KMS-11 (cell line): ENCODE measurements around the gene ENPP1.

Experiments used
- H2AFZ ChIP-seq: fragments of 200-600 bp; sonication (generic); 2 replicates; pipeline ENCODE4 v1.6.1; 2016; ENCODE audit warnings: antibody characterized with exemption, mixed run types, low read depth
- H3K27ac ChIP-seq: fragments of 200-600 bp; sonication (generic); 2 replicates; pipeline ENCODE4 v1.6.1; 2016; ENCODE audit warnings: mild to moderate bottlenecking, mixed run types
- H3K27me3 ChIP-seq: fragments of 200-600 bp; sonication (generic); 2 replicates; pipeline ENCODE4 v1.6.1; 2017; ENCODE audit warnings: mild to moderate bottlenecking, low read depth, mixed run types, moderate library complexity; ENCODE audit not compliant: insufficient read depth
- H3K36me3 ChIP-seq: fragments of 200-600 bp; sonication (generic); 2 replicates; pipeline ENCODE4 v1.6.1; 2017; ENCODE audit warnings: mild to moderate bottlenecking, mixed run types; ENCODE audit not compliant: insufficient read depth
- H3K4me1 ChIP-seq: fragments of 200-600 bp; sonication (generic); 2 replicates; pipeline ENCODE4 v1.6.1; 2016; ENCODE audit warnings: mild to moderate bottlenecking, low read depth, mixed run types; ENCODE audit not compliant: poor library complexity, severe bottlenecking
- H3K4me2 ChIP-seq: fragments of 200-600 bp; sonication (generic); 2 replicates; pipeline ENCODE4 v1.7.0; 2016; ENCODE audit warnings: mild to moderate bottlenecking, mixed run types
- H3K4me3 ChIP-seq: fragments of 200-600 bp; sonication (generic); IDR thresholded peaks from 2 replicates; pipeline ENCODE4 v1.6.1; 2017; ENCODE audit warnings: low read depth, low read length, mixed read lengths; ENCODE audit not compliant: insufficient read depth
- H3K79me2 ChIP-seq: fragments of 200-600 bp; sonication (generic); 2 replicates; pipeline ENCODE4 v1.6.1; 2016; ENCODE audit warnings: low read depth, mixed run types; ENCODE audit not compliant: insufficient read depth
- H3K9ac ChIP-seq: fragments of 200-600 bp; sonication (generic); 2 replicates; pipeline ENCODE4 v1.6.1; 2016; ENCODE audit warnings: mild to moderate bottlenecking, mixed run types
- H4K20me1 ChIP-seq: fragments of 200-600 bp; sonication (generic); 2 replicates; pipeline ENCODE4 v1.6.1; 2016; ENCODE audit warnings: mild to moderate bottlenecking, mixed run types; ENCODE audit not compliant: insufficient read depth
- CTCF ChIP-seq: fragments of 200-600 bp; sonication (generic); conservative IDR thresholded peaks from 2 replicates; pipeline ENCODE4 v1.6.1; 2017; ENCODE audit warnings: low read depth, mild to moderate bottlenecking, antibody characterized with exemption, low read length, moderate library complexity, mixed read lengths

The ENPP1 gene

GRCh38 chr6:131811500-131811899, 3.7 kb downstream of the ENPP1 start:
- Histone ChIP-seq H3K4me2 (no peak overlapping the region), H3K36me3 (no peaks in the 10 kb centered on the region), H3K27me3 (no peaks in the 10 kb centered on the region), H3K4me1 (peaks cover 6% of the 10 kb centered on the region), H3K4me3 (no peak overlapping the region), H3K27ac (no peak overlapping the region), H3K79me2 (no peaks in the 10 kb centered on the region), H2AFZ (no peak overlapping the region), H3K9ac (no peak overlapping the region), H4K20me1 (no peaks in the 10 kb centered on the region)
- no peak for TF ChIP-seq CTCF

GRCh38 chr6:131813991-131814390, 6.2 kb downstream of the ENPP1 start:
- Histone ChIP-seq H3K4me3 (no peak overlapping the region), H3K79me2 (no peaks in the 10 kb centered on the region), H2AFZ (no peak overlapping the region), H3K4me1 (no peaks in the 10 kb centered on the region), H3K36me3 (no peaks in the 10 kb centered on the region), H3K9ac (no peak overlapping the region), H3K27ac (no peak overlapping the region), H3K27me3 (no peaks in the 10 kb centered on the region), H4K20me1 (no peaks in the 10 kb centered on the region), H3K4me2 (no peak overlapping the region)
- TF ChIP-seq CTCF: no peak

GRCh38 chr6:131816869-131817268, 9.0 kb downstream of the ENPP1 start:
- peaks cover 3% of the 10 kb centered on the region for H3K4me1 ChIP-seq
- H3K9ac ChIP-seq: no peak overlapping the region
- no peak overlapping the region for H2AFZ ChIP-seq
- H4K20me1 ChIP-seq: no peaks in the 10 kb centered on the region
- no peaks in the 10 kb centered on the region for H3K27me3 ChIP-seq
- H3K36me3 ChIP-seq: no peaks in the 10 kb centered on the region
- no peak overlapping the region for H3K27ac ChIP-seq
- no peak overlapping the region for H3K4me2 ChIP-seq
- TF ChIP-seq CTCF: no peak
- H3K79me2 ChIP-seq: no peaks in the 10 kb centered on the region
- H3K4me3 ChIP-seq: no peak overlapping the region

DNA sequence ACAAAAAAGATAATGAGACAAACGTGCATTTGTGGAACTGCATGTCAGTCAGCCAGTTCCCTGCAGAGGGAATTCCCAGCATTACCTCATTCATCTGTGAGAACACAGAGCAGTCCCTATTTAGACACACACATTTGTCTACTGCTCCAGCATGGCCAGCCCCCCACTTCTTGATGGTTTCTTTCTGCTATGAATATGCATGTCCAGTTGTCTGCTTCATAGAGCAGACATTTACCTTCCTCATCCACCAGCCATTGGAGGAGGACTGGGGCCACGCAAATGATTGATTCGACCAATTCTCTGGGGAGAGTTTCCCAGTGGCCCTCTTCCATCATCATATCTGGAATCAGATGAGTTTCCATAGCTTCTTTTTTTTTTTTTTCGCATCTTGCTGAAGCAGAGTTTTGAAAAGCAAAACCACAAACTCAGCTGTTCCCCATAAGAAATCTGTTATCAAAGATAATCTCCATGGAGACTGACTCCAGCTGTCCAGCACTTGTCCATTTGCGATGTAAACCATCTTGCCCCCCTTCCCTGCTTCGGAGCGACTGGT, 11.8 kb downstream of the ENPP1 start:
- no peak overlapping the region for H2AFZ ChIP-seq
- TF ChIP-seq CTCF: no peak
- H3K4me3 ChIP-seq: no peak overlapping the region
- no peaks in the 10 kb centered on the region for H3K79me2 ChIP-seq
- no peak overlapping the region for H3K9ac ChIP-seq
- no peak overlapping the region for H3K27ac ChIP-seq
- H4K20me1 ChIP-seq: no peaks in the 10 kb centered on the region
- H3K4me1 ChIP-seq: peaks cover 3% of the 10 kb centered on the region
- no peaks in the 10 kb centered on the region for H3K27me3 ChIP-seq
- H3K36me3 ChIP-seq: no peaks in the 10 kb centered on the region
- H3K4me2 ChIP-seq: no peak overlapping the region
